SK-N-SH (cell line): Measurements from ENCODE around the gene RNU6-9. TPM values are rescaled to one million over a fixed set of nuclear protein-coding genes. Genes with fewer than 3 reads are reported as not detected.
A peak's percentile ranks its signal among the peaks of the same experiment; 100 is the strongest.

Experiments used
- CTCF ChIA-PET: fragments of 300-600, 350-600 bp; formaldehyde crosslinking; extraction: SDS; loops from one replicate; lab custom pipeline; 2021; lab: Yijun Ruan, JAX
- POLR2A ChIA-PET: fragments of 350-600 bp; sonication (Branson Sonifier 250); formaldehyde crosslinking; extraction: SDS; loops from one replicate; lab custom pipeline; 2020; ENCODE audit warnings: antibody characterized with exemption, inconsistent platforms; lab: Yijun Ruan, JAX
- DNase-seq: peaks from one replicate; pipeline ENCODE4 v3.0.0; 2012
- H2AFZ ChIP-seq: fragments of 200-600 bp; sonication (generic); 2 replicates; pipeline ENCODE4 v1.8.1; 2016; ENCODE audit warnings: antibody characterized with exemption, mild to moderate bottlenecking, low read depth
- H3F3A ChIP-seq: fragments of 200-600 bp; sonication (generic); replicated peaks from 2 replicates; pipeline ENCODE3; 2016; ENCODE audit warnings: antibody characterized with exemption, mild to moderate bottlenecking; ENCODE audit not compliant: insufficient read depth
- H3K27ac ChIP-seq, 2 experiments: fragments of 200-500 bp in 1 of 2; fragments of 200-600 bp in 1 of 2; sonication (Bioruptor generic) in 1 of 2; sonication (generic), shearing (Covaris generic) in 1 of 2; 2 replicates each; pipeline versions ENCODE4 v1.5.1 to v1.6.1; 2014 to 2016; ENCODE audit warnings: low read depth in 2 of 2, inconsistent platforms in 1 of 2, low read length in 1 of 2, mild to moderate bottlenecking in 1 of 2, mixed read lengths in 1 of 2
- H3K27me3 ChIP-seq: fragments of 200-600 bp; sonication (generic), shearing (Covaris generic); 2 replicates; pipeline ENCODE4 v1.6.1; 2016; ENCODE audit warnings: mixed run types; ENCODE audit not compliant: insufficient read depth
- H3K36me3 ChIP-seq, 2 experiments: fragments of 200-500 bp in 1 of 2; fragments of 200-600 bp in 1 of 2; sonication (Bioruptor generic) in 1 of 2; sonication (generic) in 1 of 2; replicated peaks in 1 of 2; 2 replicates each; pipeline versions ENCODE3 to v1.5.1; 2014 to 2016; ENCODE audit warnings: low read length in 1 of 2, mild to moderate bottlenecking in 1 of 2; ENCODE audit not compliant: insufficient read depth in 2 of 2, control insufficient read depth in 1 of 2
- H3K4me1 ChIP-seq, 2 experiments: fragments of 200-500 bp in 1 of 2; fragments of 200-600 bp in 1 of 2; sonication (Bioruptor generic) in 1 of 2; sonication (generic), shearing (Covaris generic) in 1 of 2; 2 replicates each; pipeline versions ENCODE4 v1.5.1 to v1.6.1; 2014 to 2016; ENCODE audit warnings: low read depth in 1 of 2, low read length in 1 of 2, mixed run types in 1 of 2; ENCODE audit not compliant: insufficient read depth in 2 of 2, control insufficient read depth in 1 of 2
- H3K4me2 ChIP-seq: fragments of 200-600 bp; sonication (generic), shearing (Covaris generic); 2 replicates; pipeline ENCODE4 v1.6.1; 2017; ENCODE audit warnings: mixed run types
- H3K4me3 ChIP-seq, 2 experiments: fragments of 200-500 bp in 1 of 2; fragments of 200-600 bp in 1 of 2; sonication (Bioruptor generic) in 1 of 2; sonication (generic), shearing (Covaris generic) in 1 of 2; 2 replicates each; pipeline versions ENCODE4 v1.5.1 to v1.8.1; 2014 to 2016; ENCODE audit warnings: low read depth in 2 of 2, inconsistent platforms in 1 of 2, low read length in 1 of 2, mild to moderate bottlenecking in 1 of 2, mixed read lengths in 1 of 2, moderate library complexity in 1 of 2
- H3K79me2 ChIP-seq: fragments of 200-600 bp; sonication (generic); 2 replicates; pipeline ENCODE4 v1.8.1; 2017; ENCODE audit warnings: mild to moderate bottlenecking; ENCODE audit not compliant: insufficient read depth
- H3K9ac ChIP-seq: fragments of 200-600 bp; sonication (generic); 2 replicates; pipeline ENCODE4 v1.6.1; 2017; ENCODE audit warnings: mixed run types
- H3K9me2 ChIP-seq: fragments of 200-600 bp; sonication (generic); 2 replicates; pipeline ENCODE4 v1.6.1; 2017; ENCODE audit warnings: mixed run types
- H3K9me3 ChIP-seq: fragments of 200-600 bp; sonication (generic); 2 replicates; pipeline ENCODE4 v1.6.1; 2017; ENCODE audit warnings: mixed run types, mild to moderate bottlenecking, moderate library complexity
- H4K20me1 ChIP-seq: fragments of 200-600 bp; sonication (generic); 2 replicates; pipeline ENCODE4 v1.6.1; 2017; ENCODE audit warnings: mild to moderate bottlenecking, mixed run types; ENCODE audit not compliant: insufficient read depth
- EP300 ChIP-seq, 2 experiments: IDR thresholded peaks; 2 replicates each; pipeline versions ENCODE4 v1.4.0 to v1.6.1; 2012; ENCODE audit warnings: borderline replicate concordance in 1 of 2, low read depth in 1 of 2, low read length in 1 of 2
- FOSL2 ChIP-seq: IDR thresholded peaks from 2 replicates; pipeline ENCODE4 v1.4.0; 2012; ENCODE audit warnings: low read depth, mild to moderate bottlenecking, moderate library complexity, borderline replicate concordance
- FOXJ3 ChIP-seq: sonication (generic); formaldehyde crosslinking; IDR thresholded peaks from 2 replicates; pipeline ENCODE4 v1.5.1; 2020; ENCODE audit warnings: mild to moderate bottlenecking, missing genetic modification reagents
- JUND ChIP-seq: IDR thresholded peaks from 2 replicates; pipeline ENCODE4 v1.4.0; 2012
- MEF2A ChIP-seq: IDR thresholded peaks from 2 replicates; pipeline ENCODE4 v1.4.0; 2012; ENCODE audit warnings: low read depth, borderline replicate concordance
- NRF1 ChIP-seq: IDR thresholded peaks from 2 replicates; pipeline ENCODE4 v1.6.1; 2012; ENCODE audit warnings: low read depth, mild to moderate bottlenecking, low read length
- RFX5 ChIP-seq: IDR thresholded peaks from 2 replicates; pipeline ENCODE4 v1.6.1; 2012; ENCODE audit warnings: mild to moderate bottlenecking, improper control_type of control experiment, low read length
- SIN3A ChIP-seq: IDR thresholded peaks from 2 replicates; pipeline ENCODE4 v1.6.1; 2012; ENCODE audit warnings: low read depth, mild to moderate bottlenecking, low read length, moderate library complexity, borderline replicate concordance
- SMC3 ChIP-seq: IDR thresholded peaks from 2 replicates; pipeline ENCODE4 v1.6.1; 2012; ENCODE audit warnings: low read depth, low read length, improper control_type of control experiment
- TAF1 ChIP-seq: IDR thresholded peaks from 2 replicates; pipeline ENCODE4 v1.6.1; 2012; ENCODE audit warnings: low read depth, mild to moderate bottlenecking, low read length, moderate library complexity, borderline replicate concordance
- YY1 ChIP-seq: IDR thresholded peaks from 2 replicates; pipeline ENCODE4 v1.4.0; 2012; ENCODE audit warnings: low read depth, mild to moderate bottlenecking
- WGBS: methylation state at CpG from one replicate; pipeline ENCODE4 v1.1.6; 2017; ENCODE audit warnings: low lambda C conversion rate; 5-methylcytosine and 5-hydroxymethylcytosine counted together
- polyA plus RNA-seq, 3 experiments: library from polyadenylated mRNA; depleted of rRNA; stranded (reverse); fragments of >200 nt; gene quantifications; 2 replicates each; pipeline ENCODE4 v1.2.3, GENCODE V29; 2012
- TF ChIP-seq, protein P1 (sequence below): fragments of 200-600 bp; sonication (generic); IDR thresholded peaks from 2 replicates; pipeline ENCODE4 v1.6.1; 2017; ENCODE audit warnings: antibody characterized with exemption, mild to moderate bottlenecking, moderate library complexity
- TF ChIP-seq, protein P2 (sequence below): IDR thresholded peaks from 2 replicates; pipeline ENCODE4; 2012
- TF ChIP-seq, protein P3 (sequence below): IDR thresholded peaks from 2 replicates; pipeline ENCODE4 v1.6.1; 2012; ENCODE audit warnings: mild to moderate bottlenecking, low read depth, low read length, moderate library complexity
- TF ChIP-seq, protein P4 (sequence below): IDR thresholded peaks from 2 replicates; pipeline ENCODE4 v1.4.0; 2012; ENCODE audit warnings: low read depth, borderline replicate concordance

Gene RNU6-9
- polyA plus RNA-seq, 1 of the 3 experiments (the other 2 are of a cell fraction) = not detected

DNA sequence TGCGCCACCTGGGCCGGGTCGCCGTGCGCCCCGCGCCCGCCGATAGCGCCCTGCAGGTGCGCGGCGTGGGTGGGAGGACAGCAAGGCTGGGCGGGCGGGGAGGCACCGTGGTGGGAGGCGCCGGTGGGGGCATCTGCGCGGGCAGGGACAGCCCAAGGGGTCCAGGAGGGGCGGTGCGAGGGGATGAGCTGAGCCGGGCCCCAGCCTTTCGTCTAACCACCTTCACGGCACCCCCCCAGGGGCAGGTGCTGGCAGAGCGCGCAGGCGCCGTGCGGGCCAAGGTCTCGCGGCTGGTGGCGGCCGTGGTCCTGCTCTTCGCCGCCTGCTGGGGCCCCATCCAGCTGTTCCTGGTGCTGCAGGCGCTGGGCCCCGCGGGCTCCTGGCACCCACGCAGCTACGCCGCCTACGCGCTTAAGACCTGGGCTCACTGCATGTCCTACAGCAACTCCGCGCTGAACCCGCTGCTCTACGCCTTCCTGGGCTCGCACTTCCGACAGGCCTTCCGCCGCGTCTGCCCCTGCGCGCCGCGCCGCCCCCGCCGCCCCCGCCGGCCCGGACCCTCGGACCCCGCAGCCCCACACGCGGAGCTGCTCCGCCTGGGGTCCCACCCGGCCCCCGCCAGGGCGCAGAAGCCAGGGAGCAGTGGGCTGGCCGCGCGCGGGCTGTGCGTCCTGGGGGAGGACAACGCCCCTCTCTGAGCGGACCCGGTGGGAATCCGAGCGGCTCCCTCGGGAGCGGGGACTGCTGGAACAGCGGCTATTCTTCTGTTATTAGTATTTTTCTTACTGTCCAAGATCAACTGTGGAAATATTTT lies 27.0 kb downstream of the RNU6-9 start (continued):
- TF ChIP-seq MEF2A (no peak), NRF1 (no peak), TAF1 (no peak), SIN3A (no peak)
- TF ChIP-seq, protein P1, sequence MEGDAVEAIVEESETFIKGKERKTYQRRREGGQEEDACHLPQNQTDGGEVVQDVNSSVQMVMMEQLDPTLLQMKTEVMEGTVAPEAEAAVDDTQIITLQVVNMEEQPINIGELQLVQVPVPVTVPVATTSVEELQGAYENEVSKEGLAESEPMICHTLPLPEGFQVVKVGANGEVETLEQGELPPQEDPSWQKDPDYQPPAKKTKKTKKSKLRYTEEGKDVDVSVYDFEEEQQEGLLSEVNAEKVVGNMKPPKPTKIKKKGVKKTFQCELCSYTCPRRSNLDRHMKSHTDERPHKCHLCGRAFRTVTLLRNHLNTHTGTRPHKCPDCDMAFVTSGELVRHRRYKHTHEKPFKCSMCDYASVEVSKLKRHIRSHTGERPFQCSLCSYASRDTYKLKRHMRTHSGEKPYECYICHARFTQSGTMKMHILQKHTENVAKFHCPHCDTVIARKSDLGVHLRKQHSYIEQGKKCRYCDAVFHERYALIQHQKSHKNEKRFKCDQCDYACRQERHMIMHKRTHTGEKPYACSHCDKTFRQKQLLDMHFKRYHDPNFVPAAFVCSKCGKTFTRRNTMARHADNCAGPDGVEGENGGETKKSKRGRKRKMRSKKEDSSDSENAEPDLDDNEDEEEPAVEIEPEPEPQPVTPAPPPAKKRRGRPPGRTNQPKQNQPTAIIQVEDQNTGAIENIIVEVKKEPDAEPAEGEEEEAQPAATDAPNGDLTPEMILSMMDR = no peak

DNA sequence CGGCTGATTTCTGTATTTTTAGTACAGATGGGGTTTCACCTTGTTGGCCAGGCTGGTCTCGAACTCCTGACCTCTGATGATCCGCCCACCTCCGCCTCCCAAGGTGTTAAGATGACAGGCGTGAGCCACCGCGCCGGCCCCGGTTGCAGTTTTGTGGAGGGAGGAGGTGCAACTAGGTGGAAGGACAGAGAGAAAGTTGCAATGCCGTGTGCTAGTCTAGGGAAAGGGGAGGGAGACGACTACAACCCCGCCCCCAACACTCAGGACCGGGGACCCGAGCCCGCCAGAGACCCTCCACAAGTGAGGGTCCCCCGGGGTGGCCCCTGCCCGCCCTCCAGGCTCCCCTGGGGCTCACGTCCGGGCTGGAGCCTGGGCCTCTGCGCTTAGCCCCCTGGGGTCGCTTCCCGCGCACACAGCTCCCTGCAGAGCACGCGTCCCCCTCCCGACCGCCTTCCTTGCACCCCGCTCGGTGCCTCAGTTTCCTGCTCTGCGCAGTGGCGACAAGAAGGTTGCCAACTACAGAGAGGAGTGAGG lies 31.3 kb downstream of the RNU6-9 start:
- peak overlapping the region; percentile 95; the same call in 1 of the 2 replicates for H2AFZ ChIP-seq
- TF ChIP-seq RFX5 (no peak), SMC3 (no peak), FOSL2 (no peak), JUND (no peak), EP300 (IDR thresholded peaks at IDR 0.05; ENCODE audit: borderline replicate concordance in 1 of 2, low read depth in 1 of 2, low read length in 1 of 2) (no peak), FOXJ3 (CRISPR knock-in tag) (no peak), YY1 (no peak)
- TF ChIP-seq, protein P1 = no peak
- TF ChIP-seq, protein P2, sequence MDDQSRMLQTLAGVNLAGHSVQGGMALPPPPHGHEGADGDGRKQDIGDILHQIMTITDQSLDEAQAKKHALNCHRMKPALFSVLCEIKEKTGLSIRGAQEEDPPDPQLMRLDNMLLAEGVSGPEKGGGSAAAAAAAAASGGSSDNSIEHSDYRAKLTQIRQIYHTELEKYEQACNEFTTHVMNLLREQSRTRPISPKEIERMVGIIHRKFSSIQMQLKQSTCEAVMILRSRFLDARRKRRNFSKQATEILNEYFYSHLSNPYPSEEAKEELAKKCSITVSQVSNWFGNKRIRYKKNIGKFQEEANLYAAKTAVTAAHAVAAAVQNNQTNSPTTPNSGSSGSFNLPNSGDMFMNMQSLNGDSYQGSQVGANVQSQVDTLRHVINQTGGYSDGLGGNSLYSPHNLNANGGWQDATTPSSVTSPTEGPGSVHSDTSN = no peak
- TF ChIP-seq, protein P3, sequence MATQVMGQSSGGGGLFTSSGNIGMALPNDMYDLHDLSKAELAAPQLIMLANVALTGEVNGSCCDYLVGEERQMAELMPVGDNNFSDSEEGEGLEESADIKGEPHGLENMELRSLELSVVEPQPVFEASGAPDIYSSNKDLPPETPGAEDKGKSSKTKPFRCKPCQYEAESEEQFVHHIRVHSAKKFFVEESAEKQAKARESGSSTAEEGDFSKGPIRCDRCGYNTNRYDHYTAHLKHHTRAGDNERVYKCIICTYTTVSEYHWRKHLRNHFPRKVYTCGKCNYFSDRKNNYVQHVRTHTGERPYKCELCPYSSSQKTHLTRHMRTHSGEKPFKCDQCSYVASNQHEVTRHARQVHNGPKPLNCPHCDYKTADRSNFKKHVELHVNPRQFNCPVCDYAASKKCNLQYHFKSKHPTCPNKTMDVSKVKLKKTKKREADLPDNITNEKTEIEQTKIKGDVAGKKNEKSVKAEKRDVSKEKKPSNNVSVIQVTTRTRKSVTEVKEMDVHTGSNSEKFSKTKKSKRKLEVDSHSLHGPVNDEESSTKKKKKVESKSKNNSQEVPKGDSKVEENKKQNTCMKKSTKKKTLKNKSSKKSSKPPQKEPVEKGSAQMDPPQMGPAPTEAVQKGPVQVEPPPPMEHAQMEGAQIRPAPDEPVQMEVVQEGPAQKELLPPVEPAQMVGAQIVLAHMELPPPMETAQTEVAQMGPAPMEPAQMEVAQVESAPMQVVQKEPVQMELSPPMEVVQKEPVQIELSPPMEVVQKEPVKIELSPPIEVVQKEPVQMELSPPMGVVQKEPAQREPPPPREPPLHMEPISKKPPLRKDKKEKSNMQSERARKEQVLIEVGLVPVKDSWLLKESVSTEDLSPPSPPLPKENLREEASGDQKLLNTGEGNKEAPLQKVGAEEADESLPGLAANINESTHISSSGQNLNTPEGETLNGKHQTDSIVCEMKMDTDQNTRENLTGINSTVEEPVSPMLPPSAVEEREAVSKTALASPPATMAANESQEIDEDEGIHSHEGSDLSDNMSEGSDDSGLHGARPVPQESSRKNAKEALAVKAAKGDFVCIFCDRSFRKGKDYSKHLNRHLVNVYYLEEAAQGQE = no peak
- TF ChIP-seq, protein P4, sequence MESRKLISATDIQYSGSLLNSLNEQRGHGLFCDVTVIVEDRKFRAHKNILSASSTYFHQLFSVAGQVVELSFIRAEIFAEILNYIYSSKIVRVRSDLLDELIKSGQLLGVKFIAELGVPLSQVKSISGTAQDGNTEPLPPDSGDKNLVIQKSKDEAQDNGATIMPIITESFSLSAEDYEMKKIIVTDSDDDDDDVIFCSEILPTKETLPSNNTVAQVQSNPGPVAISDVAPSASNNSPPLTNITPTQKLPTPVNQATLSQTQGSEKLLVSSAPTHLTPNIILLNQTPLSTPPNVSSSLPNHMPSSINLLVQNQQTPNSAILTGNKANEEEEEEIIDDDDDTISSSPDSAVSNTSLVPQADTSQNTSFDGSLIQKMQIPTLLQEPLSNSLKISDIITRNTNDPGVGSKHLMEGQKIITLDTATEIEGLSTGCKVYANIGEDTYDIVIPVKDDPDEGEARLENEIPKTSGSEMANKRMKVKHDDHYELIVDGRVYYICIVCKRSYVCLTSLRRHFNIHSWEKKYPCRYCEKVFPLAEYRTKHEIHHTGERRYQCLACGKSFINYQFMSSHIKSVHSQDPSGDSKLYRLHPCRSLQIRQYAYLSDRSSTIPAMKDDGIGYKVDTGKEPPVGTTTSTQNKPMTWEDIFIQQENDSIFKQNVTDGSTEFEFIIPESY = no peak
- TF ChIP-seq, all 33 proteins: peak for 0
- H3K4me1 ChIP-seq = peaks cover 7 to 21% of the 10 kb centered on the region in 2 experiments; a peak in 1 of 4 replicates
- H3F3A ChIP-seq = peaks cover 16% of the 10 kb centered on the region
- WGBS = 47% methylated on average over 22 of the region's 31 CpGs
- peak overlapping the region; percentile 86 to 91 for H3K4me3 ChIP-seq
- POLR2A ChIA-PET = interaction anchor here (1.0 kb wide), 1 partner anchor 59 kb away, joined by 5 read pairs; the partner anchor contains the start of gene WDR18
- no peaks in the 10 kb centered on the region for H4K20me1 ChIP-seq
- H3K36me3 ChIP-seq = peaks cover 0 to 5% of the 10 kb centered on the region in 2 experiments
- peak overlapping the region in 1 of 2 experiments; percentile 85; a peak in 1 of 4 replicates for H3K27ac ChIP-seq
- H3K79me2 ChIP-seq = peaks cover 30% of the 10 kb centered on the region
- peaks cover 13% of the 10 kb centered on the region for H3K27me3 ChIP-seq
- H3K9ac ChIP-seq = peak overlapping the region; percentile 73
- no peaks in the 10 kb centered on the region for H3K9me2 ChIP-seq
- no peaks in the 10 kb centered on the region for H3K9me3 ChIP-seq
- CTCF ChIA-PET = interaction anchor here (0.8 to 11.2 kb wide), 6 partner anchors 59 to 154 kb away, joined by 3 to 161 read pairs (median 14); partner anchors contain the start of genes CFD and WDR18
- H3K4me2 ChIP-seq = peak overlapping the region; percentile 95
- no peak for DNase-seq
